NCI-H2227 (cell line): Measurements from ENCODE around the gene CCDC159.
"Not testable (repeated sequence)": the region's sequence is repeated elsewhere in the genome, so short reads cannot be mapped to it uniquely, and the experiment has no call there.

Source experiments
- DNase-seq: peaks from one replicate; lab custom pipeline; 2025; ENCODE audit not compliant: unreplicated experiment; lab: John Stamatoyannopoulos, UW

Gene CCDC159

DNA sequence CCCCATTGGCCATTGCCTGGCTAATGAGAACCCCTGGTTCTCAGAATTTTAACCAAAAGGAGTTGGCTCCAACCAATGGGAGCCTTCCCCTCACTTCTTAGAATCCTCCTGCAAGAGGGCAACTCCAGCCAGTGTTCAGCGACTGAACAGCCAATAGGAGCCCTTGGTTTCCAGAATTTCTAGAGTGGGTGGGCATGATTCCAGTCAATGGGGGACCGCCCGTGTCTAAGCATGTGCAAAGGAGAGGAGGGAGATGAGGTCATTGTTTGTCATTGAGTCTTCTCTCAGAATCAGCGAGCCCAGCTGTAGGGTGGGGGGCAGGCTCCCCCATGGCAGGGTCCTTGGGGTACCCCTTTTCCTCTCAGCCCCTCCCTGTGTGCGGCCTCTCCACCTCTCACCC is 18.6 kb downstream of the CCDC159 start:
- DNase-seq: no peak

DNA sequence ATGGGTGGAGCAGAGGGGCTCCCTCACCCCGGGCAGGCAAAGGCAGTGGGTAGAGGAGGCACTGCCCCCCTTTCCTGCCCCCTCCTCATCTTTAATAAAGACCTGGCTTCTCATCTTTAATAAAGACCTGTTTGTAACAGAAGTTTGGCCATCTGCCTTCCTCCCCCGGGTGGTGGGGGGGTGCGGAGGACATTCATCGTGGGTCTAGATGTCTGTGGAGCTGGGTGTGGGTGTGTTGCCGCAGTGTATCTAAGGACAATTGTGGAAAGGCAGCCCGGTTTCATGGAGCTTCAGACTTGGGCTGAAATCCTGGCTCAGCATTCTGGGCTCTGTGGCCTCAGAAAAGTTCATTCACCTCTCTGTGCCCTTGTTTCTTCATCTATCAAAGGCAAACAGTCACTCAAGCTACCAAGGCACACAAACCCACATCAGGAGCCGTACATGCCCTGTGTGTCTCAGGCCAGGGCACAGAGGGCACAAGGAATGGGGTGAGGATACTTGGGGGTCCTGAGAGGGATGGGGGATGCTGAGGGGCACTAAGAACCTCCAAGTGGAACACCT is 19.3 kb downstream of the CCDC159 start:
- no peak for DNase-seq

- no peak for DNase-seq
Measured at GRCh38 chr19:11367528-11367927, 21.2 kb downstream of the CCDC159 start.

GRCh38 chr19:11370744-11371143 is 24.4 kb downstream of the CCDC159 start:
- no peak for DNase-seq

- peak; percentile 90 for DNase-seq
Measured at GRCh38 chr19:11373166-11373884, 27.0 kb downstream of the CCDC159 start.

GRCh38 chr19:11373885-11374432 is 27.6 kb downstream of the CCDC159 start:
- no peak for DNase-seq

DNA sequence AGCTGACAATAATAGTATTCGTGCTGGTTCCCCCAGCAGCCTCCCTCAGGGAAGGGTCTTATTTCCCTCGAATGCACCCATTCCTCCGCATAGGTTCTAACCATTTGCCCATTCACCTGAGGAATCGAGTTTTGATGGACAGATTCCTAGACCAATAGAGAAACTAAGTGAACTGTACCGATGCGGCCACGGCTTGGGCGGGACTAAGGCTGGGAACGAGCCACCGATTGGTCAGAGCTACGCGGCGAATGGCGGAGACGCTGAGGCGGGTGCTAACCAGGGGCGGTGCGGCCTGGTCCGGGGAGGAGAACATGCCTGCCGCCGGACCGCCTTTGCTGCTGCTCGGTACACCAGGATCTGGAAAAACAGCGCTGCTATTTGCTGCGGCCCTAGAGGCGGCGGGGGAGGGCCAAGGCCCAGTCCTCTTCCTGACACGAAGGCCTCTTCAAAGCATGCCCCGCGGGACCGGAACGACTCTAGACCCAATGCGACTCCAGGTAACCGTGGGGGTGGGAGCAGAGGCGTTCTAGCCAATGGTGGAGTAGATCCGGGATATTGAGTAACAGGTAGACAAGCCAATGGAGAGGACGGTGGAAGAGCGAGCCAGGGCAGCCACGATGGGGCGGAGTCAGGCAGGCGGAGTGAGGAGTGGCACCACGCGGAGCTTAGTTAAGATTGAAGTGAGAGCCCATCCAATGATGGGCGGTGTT is 28.3 kb downstream of the CCDC159 start, which contains the start of gene SWSAP1:
SWSAP1 (plus strand) TSS at position 234 of the 710 bp plus-strand sequence; CDS start at position 249, 15 bp downstream.
- peak; percentile 97 for DNase-seq

GRCh38 chr19:11375143-11375948 is 29.0 kb downstream of the CCDC159 start:
- peak; percentile 59 for DNase-seq

GRCh38 chr19:11377237-11377636 is 30.9 kb downstream of the CCDC159 start:
- no peak for DNase-seq

GRCh38 chr19:11377756-11378155 is 31.4 kb downstream of the CCDC159 start:
- no peak for DNase-seq

DNA sequence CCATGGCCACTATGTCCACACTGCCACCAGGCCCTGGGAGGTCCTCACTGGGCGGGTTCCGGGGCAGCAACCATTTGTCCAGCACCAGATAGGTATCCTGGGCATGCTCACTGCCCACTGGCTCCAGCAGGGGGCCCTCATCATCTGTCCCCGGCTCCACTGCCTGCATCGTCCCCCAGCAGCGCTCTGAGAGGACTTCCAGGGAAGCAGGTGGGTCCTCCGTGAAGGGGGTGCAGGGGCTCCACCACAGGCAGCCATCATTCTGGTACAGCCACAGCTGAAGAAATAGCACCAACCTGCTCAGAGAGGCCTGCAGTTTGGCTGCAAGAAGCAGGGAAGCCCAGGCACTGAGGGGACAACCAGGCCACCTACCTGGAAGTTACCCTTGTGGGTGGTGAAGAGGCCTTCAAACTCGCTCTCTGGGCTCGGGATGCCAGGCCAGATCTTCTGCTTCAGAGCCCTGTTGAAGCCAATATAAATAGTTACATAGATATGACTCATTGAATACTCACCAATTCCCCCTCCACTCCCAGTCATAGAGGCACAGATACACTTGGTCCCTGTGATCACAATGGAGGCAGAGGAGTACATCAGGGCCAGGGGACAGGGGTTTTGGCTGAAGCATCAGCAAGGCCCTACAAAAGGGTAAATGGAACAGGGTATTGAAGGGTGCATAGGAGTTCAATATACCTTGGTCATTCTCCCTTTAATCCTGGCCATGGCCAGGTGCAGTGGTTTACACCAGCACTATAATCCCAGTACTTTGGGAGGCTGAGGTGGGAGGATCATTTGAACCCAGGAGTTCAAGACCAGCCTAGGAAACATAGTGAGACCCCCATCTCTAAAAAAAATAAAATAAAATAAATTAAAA is 32.2 kb downstream of the CCDC159 start:
- DNase-seq: peak; percentile 55

DNA sequence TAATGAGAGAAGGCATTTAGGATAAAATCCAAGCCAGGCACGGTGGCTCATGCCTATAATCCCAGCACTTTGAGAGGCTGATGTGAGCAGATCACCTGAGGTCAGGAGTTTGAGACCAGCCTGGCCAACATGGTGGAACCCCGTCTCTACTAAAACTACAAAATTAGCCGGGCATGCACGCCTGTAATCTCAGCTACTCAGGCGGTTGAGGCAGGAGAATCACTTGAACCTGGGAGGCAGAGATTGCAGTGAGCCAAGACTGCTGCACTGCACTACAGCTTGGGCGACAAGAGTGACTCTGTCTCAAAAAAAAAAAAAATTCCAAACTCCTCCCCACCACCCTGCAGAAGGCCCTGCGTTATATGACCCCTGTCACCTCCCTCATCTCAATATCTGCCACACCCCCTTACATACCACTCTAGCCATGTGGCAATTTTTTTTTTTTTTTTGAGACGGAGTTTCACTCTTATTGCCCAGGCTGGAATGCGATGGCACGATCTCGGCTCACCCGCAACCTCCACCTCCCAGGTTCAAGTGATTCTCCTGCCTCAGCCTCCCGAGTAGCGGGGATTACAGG is 33.0 kb downstream of the CCDC159 start:
- not testable (repeated sequence) for DNase-seq

DNA sequence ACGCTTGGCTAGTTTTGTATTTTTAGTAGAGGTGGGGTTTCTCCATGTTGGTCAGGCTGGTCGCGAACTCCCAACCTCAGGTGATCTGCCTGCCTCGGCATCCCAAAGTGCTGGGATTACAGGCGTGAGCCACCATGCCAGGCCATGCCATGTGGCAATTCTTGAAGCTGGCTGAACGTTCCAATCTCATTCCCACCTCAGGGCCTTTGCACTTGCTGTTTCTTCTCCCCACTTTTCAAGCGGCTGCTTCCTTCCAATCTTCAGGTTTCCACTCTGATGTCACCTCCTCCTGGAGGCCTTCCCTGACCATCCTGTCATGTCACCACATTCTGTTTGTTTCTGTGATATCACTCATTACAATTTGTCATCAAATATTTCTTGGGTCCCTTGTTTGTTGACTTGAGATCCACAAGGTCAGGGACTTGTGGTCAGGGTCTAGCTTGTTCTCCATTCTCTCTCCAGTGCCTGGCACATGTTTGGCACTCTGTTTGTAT is 33.6 kb downstream of the CCDC159 start:
- DNase-seq: no peak

DNA sequence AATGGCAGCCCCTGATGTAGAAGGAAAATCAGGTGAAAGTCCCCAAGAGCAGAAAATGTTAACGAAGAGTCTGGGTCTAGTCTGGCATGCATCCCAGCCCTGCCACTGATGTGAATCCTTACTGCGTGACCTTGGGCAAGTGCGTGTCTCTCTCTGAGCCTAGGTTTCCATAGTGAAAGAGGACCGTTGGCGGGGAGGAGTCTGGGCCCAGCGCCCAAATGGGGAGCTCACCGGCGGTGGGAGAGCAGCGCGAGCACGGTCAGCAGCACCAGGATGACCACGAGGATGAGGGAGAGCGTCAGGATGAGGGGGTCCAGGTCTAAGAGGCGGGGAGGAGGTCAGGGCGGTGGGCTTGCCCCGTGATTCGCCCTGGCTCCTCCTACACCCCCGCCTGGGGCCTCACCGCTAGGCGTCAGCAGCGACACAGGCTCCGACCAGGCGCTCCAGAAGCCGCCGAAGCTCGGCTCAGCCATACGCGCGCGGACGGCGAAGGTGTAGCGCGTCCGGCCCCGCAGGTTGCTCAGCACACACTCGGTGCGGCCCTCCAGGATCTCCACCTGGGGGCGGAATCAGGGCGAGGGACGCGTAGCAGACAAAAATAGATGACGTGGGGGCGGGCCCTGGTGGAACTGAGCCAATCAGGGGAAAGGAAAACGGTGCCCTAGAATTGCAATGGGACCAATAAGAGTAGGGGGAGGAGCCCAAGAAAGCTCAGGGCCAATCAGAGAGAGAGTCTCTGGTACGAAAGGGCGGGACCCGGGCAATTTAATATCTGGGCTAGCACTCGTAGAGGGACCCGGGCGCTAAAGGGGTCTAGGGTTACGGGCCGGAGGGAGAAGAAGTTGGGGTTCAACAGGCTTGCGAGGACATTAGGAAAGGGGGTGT is 34.6 kb downstream of the CCDC159 start:
- peak; percentile 96 for DNase-seq

DNA sequence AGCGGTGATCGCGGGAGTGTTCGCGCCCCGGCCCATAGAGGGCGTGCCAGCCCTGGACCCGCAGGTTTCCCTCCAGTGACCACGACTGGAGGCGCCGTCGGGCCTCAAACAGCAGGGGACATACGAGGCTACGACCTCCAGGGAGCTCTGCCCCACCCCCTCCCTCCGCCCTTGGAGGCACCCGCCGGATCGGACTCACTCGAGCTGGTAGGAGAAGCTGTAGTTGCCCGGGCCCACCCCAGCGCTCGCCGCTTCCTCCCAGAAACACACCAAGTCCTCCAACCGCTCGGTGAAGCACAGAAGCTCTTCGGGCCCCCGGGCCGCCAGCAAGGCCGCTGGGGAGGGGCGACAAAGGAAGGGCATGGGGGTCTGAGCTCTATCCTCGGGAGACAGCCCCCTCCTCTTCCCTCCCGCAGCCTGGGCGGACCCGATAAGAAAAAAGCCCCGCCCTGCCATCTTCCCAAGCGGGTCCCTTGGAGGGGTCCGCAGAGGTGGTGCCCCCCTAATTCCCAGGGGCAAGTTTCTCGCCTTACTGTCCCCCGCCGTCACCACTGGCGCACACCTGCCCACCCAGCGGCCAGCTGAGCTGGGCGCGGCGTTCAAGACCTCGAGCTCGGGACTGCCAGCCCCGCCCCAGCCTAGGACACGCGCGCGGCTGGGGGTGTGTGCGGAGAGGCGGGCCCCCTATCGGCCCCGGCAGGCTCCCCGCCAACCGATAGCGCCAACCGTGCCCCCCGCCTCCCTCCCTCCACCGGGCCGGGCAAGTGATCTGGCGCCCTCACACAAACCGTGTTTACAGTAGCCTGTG is 36.8 kb downstream of the CCDC159 start:
- DNase-seq: peak; percentile 65

- no peak for DNase-seq
Measured at GRCh38 chr19:11383706-11384048, 37.4 kb downstream of the CCDC159 start.

GRCh38 chr19:11384778-11385129 is 38.4 kb downstream of the CCDC159 start:
- no peak for DNase-seq
